ENCODE data around the gene CMTM3.
"Not testable (repeated sequence)": the region's sequence is repeated elsewhere in the genome, so short reads cannot be mapped to it uniquely, and the experiment has no call there.

DNA sequence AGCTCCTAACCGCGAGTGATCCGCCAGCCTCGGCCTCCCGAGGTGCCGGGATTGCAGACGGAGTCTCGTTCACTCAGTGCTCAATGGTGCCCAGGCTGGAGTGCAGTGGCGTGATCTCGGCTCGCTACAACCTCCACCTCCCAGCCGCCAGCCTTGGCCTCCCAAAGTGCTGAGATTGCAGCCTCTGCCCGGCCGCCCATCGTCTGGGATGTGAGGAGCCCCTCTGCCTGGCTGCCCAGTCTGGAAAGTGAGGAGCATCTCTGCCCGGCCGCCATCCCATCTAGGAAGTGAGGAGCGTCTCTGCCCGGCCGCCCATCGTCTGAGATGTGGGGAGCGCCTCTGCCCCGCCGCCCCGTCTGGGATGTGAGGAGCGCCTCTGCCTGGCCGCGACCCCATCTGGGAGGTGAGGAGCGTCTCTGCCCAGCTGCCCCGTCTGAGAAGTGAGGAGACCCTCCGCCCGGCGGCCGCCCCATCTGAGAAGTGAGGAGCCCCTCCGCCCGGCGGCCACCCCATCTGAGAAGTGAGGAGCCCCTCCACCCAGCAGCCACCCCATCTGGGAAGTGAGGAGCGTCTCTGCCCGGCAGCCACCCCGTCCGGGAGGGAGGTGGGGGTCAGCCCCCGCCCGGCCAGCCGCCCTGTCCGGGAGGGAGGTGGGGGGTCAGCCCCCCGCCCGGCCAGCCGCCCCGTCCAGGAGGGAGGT lies 26.2 kb downstream of the CMTM3 start:
- TF ChIP-seq, protein P1, sequence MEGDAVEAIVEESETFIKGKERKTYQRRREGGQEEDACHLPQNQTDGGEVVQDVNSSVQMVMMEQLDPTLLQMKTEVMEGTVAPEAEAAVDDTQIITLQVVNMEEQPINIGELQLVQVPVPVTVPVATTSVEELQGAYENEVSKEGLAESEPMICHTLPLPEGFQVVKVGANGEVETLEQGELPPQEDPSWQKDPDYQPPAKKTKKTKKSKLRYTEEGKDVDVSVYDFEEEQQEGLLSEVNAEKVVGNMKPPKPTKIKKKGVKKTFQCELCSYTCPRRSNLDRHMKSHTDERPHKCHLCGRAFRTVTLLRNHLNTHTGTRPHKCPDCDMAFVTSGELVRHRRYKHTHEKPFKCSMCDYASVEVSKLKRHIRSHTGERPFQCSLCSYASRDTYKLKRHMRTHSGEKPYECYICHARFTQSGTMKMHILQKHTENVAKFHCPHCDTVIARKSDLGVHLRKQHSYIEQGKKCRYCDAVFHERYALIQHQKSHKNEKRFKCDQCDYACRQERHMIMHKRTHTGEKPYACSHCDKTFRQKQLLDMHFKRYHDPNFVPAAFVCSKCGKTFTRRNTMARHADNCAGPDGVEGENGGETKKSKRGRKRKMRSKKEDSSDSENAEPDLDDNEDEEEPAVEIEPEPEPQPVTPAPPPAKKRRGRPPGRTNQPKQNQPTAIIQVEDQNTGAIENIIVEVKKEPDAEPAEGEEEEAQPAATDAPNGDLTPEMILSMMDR (IDR thresholded peaks at IDR 0.05) = not testable (repeated sequence)
- TF ChIP-seq POLR2AphosphoS5, POLR2A, EP300 (IDR thresholded peaks at IDR 0.05): not testable (repeated sequence)

All from upper lobe of left lung (tissue), 4 donors.